OCI-LY7 (cell line): Measurements from ENCODE around the gene DGKB. TPM values are rescaled to one million over a fixed set of nuclear protein-coding genes. Genes with fewer than 3 reads are reported as not detected.

Experiments used
- BruUV-seq: library from RNA; stranded (reverse); fragments of 400-500 nt; replicated peaks from 2 replicates; lab custom pipeline; 2021; lab: Mats Ljungman, UMichigan
- CTCF ChIA-PET: fragments of 300-600 bp; sonication (Branson Sonifier 250); formaldehyde crosslinking; loops from one replicate; lab custom pipeline; 2022; ENCODE audit warnings: antibody characterized with exemption; ENCODE audit not compliant: unreplicated experiment; lab: Charles Lee
- POLR2A ChIA-PET: fragments of 300-600 bp; sonication (Branson Sonifier 250); formaldehyde crosslinking; loops from one replicate; lab custom pipeline; 2022; ENCODE audit warnings: antibody characterized with exemption; lab: Charles Lee
- DNase-seq: peaks from one replicate; pipeline ENCODE4 v3.0.0-alpha.2; 2015; ENCODE audit warnings: low spot score
- H2AFZ ChIP-seq: fragments of 200-600 bp; sonication (generic), shearing (Covaris generic); 2 replicates; pipeline ENCODE4 v1.6.1; 2014; ENCODE audit warnings: mild to moderate bottlenecking, antibody characterized with exemption, low read length, moderate library complexity
- H3K27ac ChIP-seq: fragments of 200-600 bp; sonication (generic); 2 replicates; pipeline ENCODE4 v1.5.1; 2014; ENCODE audit warnings: mixed run types, low read depth, mild to moderate bottlenecking, moderate library complexity, low read length, inconsistent platforms; ENCODE audit not compliant: poor library complexity, severe bottlenecking
- H3K36me3 ChIP-seq: fragments of 200-600 bp; sonication (generic); 2 replicates; pipeline ENCODE4 v1.6.1; 2014; ENCODE audit warnings: mild to moderate bottlenecking, antibody characterized with exemption, low read length, moderate library complexity, mixed read lengths; ENCODE audit not compliant: insufficient read depth
- H3K4me1 ChIP-seq: fragments of 200-600 bp; sonication (generic); 2 replicates; pipeline ENCODE4 v1.5.1; 2014; ENCODE audit warnings: mild to moderate bottlenecking, low read length; ENCODE audit not compliant: insufficient read depth, poor library complexity, severe bottlenecking
- H3K4me2 ChIP-seq: fragments of 200-600 bp; sonication (generic); 2 replicates; pipeline ENCODE4 v1.6.1; 2014; ENCODE audit warnings: mild to moderate bottlenecking, low read length
- H3K4me3 ChIP-seq: fragments of 200-600 bp; sonication (generic); 2 replicates; pipeline ENCODE4 v1.5.1; 2014; ENCODE audit warnings: mild to moderate bottlenecking, low read depth, low read length; ENCODE audit not compliant: poor library complexity, severe bottlenecking
- H3K79me2 ChIP-seq: fragments of 200-600 bp; sonication (generic); 2 replicates; pipeline ENCODE4 v1.6.1; 2016; ENCODE audit warnings: low read depth, mild to moderate bottlenecking, low read length, moderate library complexity, mixed read lengths; ENCODE audit not compliant: insufficient read depth
- H3K9me2 ChIP-seq: fragments of 200-600 bp; sonication (generic); 2 replicates; pipeline ENCODE4 v1.6.1; 2016; ENCODE audit warnings: mild to moderate bottlenecking, low read length, mixed read lengths; ENCODE audit not compliant: insufficient read depth
- H3K9me3 ChIP-seq: fragments of 200-600 bp; sonication (generic); 2 replicates; pipeline ENCODE4 v1.6.1; 2014; ENCODE audit warnings: mild to moderate bottlenecking, mixed run types, low read length, mixed read lengths
- H4K20me1 ChIP-seq: fragments of 200-600 bp; sonication (generic); 2 replicates; pipeline ENCODE4 v1.6.1; 2014; ENCODE audit warnings: mild to moderate bottlenecking, antibody characterized with exemption, low read length, moderate library complexity, mixed read lengths; ENCODE audit not compliant: insufficient read depth
- EZH2phosphoT487 ChIP-seq: fragments of 200-600 bp; sonication (generic); IDR thresholded peaks from 2 replicates; pipeline ENCODE4 v1.6.1; 2018; ENCODE audit warnings: low read depth, borderline replicate concordance, mild to moderate bottlenecking, mixed run types, antibody characterized with exemption, low read length, moderate library complexity, mixed read lengths
- intact Hi-C: fragments of 100-400 bp; cut with micrococcal nuclease; formaldehyde crosslinking; loops from one replicate; pipeline ENCODE4 v1.10.0; 2022; ENCODE audit not compliant: unreplicated experiment
- total RNA-seq, 2 experiments: library from RNA; depleted of rRNA in 1 of 2; stranded (reverse); fragments of >200 nt in 1 of 2; shearing (Covaris generic) in 1 of 2; gene quantifications; 2 replicates each; pipeline ENCODE4 v1.2.3, GENCODE V29; 2014 to 2022
- TF ChIP-seq, protein P1 (sequence below): fragments of 200-600 bp; sonication (generic); conservative IDR thresholded peaks from 2 replicates; pipeline ENCODE4 v1.5.1; 2014; ENCODE audit warnings: mild to moderate bottlenecking, antibody characterized with exemption, low read length, moderate library complexity, mixed read lengths

The DGKB gene
- total RNA-seq, 2 experiments from 2014 or later, result not detected

DNA sequence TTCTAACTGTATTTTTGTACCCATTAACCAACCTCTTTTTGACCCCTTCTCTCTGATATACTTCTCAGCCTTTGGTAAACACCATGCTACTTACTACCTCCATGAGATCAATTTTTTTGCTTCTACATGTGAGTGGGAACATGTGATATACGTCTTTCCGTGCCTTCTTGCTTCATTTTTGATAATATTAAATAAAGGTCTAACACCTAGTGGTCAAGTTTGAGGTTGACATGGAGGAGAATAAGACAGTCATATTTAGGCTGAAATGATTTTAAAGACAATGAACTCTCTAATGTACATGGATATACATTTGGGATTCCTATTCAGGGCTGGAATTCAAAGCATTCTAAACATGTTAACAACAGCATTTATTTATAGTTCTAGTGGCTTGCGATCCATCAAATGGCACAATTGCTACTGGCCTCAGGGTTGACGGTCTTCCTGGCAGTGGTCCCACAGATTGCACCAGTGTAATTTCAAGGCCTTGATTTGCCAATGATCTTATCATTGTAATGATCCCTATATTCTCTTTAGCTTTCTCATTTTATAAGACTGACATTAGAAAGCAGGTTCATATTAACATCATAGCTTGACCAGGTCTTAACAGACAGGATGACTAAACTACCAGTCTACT lies 597.2 kb downstream of the DGKB start:
- CTCF ChIA-PET, result no interaction called here
- no peaks in the 10 kb centered on the region for H3K36me3 ChIP-seq
- no peaks in the 10 kb centered on the region for H4K20me1 ChIP-seq
- no peaks in the 10 kb centered on the region for H3K4me1 ChIP-seq
- TF ChIP-seq EZH2phosphoT487, result no peak
- TF ChIP-seq, protein P1, sequence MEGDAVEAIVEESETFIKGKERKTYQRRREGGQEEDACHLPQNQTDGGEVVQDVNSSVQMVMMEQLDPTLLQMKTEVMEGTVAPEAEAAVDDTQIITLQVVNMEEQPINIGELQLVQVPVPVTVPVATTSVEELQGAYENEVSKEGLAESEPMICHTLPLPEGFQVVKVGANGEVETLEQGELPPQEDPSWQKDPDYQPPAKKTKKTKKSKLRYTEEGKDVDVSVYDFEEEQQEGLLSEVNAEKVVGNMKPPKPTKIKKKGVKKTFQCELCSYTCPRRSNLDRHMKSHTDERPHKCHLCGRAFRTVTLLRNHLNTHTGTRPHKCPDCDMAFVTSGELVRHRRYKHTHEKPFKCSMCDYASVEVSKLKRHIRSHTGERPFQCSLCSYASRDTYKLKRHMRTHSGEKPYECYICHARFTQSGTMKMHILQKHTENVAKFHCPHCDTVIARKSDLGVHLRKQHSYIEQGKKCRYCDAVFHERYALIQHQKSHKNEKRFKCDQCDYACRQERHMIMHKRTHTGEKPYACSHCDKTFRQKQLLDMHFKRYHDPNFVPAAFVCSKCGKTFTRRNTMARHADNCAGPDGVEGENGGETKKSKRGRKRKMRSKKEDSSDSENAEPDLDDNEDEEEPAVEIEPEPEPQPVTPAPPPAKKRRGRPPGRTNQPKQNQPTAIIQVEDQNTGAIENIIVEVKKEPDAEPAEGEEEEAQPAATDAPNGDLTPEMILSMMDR, result no peak
- H3K79me2 ChIP-seq, result no peaks in the 10 kb centered on the region
- H3K4me3 ChIP-seq, result no peak overlapping the region
- no peak overlapping the region for H2AFZ ChIP-seq
- H3K9me3 ChIP-seq, result no peaks in the 10 kb centered on the region
- DNase-seq, result no peak
- H3K27ac ChIP-seq, result no peak overlapping the region
- no peaks in the 10 kb centered on the region for H3K9me2 ChIP-seq
- BruUV-seq, result no TSS peak
- POLR2A ChIA-PET, result interaction anchor here (1.2 kb wide), 1 partner anchor 48 kb away, joined by 3 read pairs; no protein-coding TSS in a partner anchor
- intact Hi-C loops, result no loop called here
- H3K4me2 ChIP-seq, result no peak overlapping the region

DNA sequence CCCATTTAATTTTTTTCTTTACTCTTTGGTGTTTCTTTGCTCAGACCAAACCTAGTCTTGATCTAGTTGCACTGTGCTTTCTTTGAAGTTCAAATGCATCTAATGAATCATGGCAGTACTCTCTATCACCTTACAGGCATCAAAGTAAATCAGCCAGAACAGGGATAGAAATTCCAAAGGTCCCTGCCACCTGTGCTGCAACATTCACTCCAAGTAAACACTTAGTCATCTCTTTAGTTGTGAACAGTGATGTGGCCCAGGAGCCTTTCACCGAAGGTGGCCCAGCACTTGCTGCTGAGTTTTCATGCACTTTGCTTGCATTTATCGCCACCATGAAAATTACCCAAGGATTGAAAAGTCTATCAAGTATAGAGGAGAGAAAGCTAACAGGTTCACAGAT lies 599.0 kb downstream of the DGKB start:
- Histone ChIP-seq H4K20me1 (no peaks in the 10 kb centered on the region), H2AFZ (no peak overlapping the region), H3K9me2 (no peaks in the 10 kb centered on the region), H3K9me3 (no peaks in the 10 kb centered on the region), H3K36me3 (no peaks in the 10 kb centered on the region), H3K4me2 (no peak overlapping the region), H3K4me3 (no peak overlapping the region), H3K4me1 (no peaks in the 10 kb centered on the region), H3K27ac (no peak overlapping the region), H3K79me2 (no peaks in the 10 kb centered on the region)
- no TSS peak for BruUV-seq
- CTCF ChIA-PET, result no interaction called here
- POLR2A ChIA-PET, result no interaction called here
- DNase-seq, result no peak
- intact Hi-C loops, result no loop called here
- TF ChIP-seq, protein P1, result no peak
- TF ChIP-seq EZH2phosphoT487, result no peak

DNA sequence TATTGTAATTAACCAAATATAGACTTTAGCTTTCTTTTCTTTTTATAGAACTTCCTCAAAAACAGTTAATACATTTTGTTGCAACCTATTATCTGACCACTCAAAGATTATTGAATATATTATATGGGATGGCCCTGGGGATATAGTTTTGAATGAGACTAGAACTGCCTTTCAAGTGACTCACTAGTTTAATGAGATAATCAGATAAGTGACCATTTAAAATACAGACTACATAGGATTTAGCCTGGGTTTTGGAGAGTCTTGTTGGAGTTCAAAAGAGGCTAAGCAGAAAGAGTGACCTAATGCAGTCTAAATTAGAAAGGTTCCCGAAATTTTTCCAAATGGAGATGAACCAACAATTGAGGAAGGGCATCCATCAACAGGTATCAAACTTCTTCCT lies 607.9 kb downstream of the DGKB start:
- Histone ChIP-seq H3K4me2 (no peak overlapping the region), H3K79me2 (no peaks in the 10 kb centered on the region), H3K4me3 (no peak overlapping the region), H3K9me3 (no peaks in the 10 kb centered on the region), H3K27ac (no peak overlapping the region), H4K20me1 (no peaks in the 10 kb centered on the region), H3K9me2 (no peaks in the 10 kb centered on the region), H3K36me3 (no peaks in the 10 kb centered on the region), H2AFZ (no peak overlapping the region), H3K4me1 (no peaks in the 10 kb centered on the region)
- intact Hi-C loops, result no loop called here
- CTCF ChIA-PET, result no interaction called here
- DNase-seq, result no peak
- BruUV-seq, result no TSS peak
- TF ChIP-seq, protein P1, result no peak
- TF ChIP-seq EZH2phosphoT487, result no peak
- POLR2A ChIA-PET, result no interaction called here
